Ureter (tissue), 1 donor: ENCODE data around the gene F10. TPM values are rescaled to one million over a fixed set of nuclear protein-coding genes. Genes with fewer than 3 reads are reported as not detected.
"Not testable (repeated sequence)": the region's sequence is repeated elsewhere in the genome, so short reads cannot be mapped to it uniquely, and the experiment has no call there.

Source experiments
- DNase-seq: peaks from one replicate; pipeline ENCODE4 v3.0.0-alpha.2; 2020; ENCODE audit warnings: low spot score
- total RNA-seq: library from RNA; stranded (reverse); gene quantifications from one replicate; pipeline ENCODE4 v1.2.4, GENCODE V29; 2023
- donor health status: DM: yes; HTN: yes; CAD: no.

F10 gene
- 9.4 TPM for total RNA-seq

- DNase-seq: peak; percentile 78
Observed at GRCh38 chr13:113122550-113123225, at the start of gene F10. Gene F10, plus strand, starts transcription at chr13:113122799. Its CDS starts 57 bp downstream, at chr13:113122856.

GRCh38 chr13:113073942-113074341 is 48.7 kb upstream of the F10 start:
- DNase-seq: no peak

- no peak for DNase-seq
Observed at GRCh38 chr13:113074401-113074800, 48.2 kb upstream of the F10 start.

GRCh38 chr13:113074876-113075275 is 47.7 kb upstream of the F10 start:
- DNase-seq: no peak

GRCh38 chr13:113075711-113076110 is 46.9 kb upstream of the F10 start:
- DNase-seq: no peak

GRCh38 chr13:113076681-113077401 is 45.8 kb upstream of the F10 start:
- no peak for DNase-seq

DNA sequence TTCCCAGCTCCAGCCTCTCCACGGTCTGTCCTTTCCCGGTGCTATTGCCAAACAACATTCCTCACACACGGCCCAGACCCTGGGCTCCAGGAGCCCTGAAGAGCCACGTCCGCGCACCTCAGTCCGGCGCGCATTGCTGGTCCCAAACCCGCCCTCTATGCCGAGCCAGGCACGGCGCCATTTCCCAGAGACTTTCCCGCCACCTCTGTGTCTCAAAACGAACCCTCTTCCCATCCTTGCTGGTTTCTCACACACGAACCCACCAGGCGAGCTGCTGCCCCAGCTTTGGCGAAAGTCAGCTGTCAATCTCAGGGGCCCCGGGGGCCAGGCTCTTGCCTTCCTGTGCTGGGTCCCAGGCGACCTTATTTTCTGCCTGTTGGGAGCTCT is 45.0 kb upstream of the F10 start:
- DNase-seq: no peak

DNA sequence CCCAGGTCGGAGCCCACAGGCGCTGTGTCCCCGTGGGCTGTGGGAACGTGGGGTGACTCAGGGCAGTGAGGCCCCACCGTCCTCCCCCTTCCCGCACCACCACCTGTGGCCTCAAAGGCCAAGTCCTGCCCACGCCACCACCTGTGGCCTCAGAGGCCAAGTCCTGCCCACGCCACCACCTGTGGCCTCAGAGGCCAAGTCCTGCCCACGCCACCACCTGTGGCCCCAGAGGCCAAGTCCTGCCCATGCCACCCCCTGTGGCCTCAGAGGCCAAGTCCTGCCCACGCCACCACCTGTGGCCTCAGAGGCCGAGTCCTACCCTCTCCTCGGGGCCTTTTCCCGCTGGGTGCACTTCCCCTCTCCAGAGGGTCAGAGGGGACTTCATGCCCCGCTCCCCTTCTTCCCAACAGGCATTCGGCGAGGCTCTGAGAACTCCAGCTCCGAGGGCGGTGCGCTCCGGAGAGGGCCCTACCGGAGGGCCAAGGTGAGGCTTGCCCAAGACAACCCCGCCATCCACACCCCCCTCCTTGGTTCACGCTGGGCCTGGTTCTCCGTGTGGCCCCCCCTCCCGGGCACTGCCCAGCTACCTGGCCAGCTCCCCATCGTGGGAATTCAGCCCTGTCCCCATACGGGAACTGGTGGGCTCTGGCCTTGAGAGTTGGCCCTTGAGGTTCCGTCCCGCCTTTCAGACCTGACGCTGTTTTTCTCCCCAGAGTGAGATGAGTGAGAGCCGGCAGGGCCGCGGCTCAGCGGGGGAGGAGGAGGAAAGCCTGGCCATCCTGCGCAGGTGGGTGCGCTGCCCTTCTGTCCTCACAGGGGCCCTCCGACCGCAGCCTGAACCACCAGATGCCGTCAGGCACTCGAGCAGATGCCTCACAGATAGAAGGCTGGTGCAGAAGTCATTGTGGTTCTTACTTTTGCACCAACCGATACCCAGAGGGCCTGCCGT is 44.4 kb upstream of the F10 start:
- DNase-seq: no peak

- no peak for DNase-seq
Observed at GRCh38 chr13:113078902-113079780, 43.5 kb upstream of the F10 start.

- not testable (repeated sequence) for DNase-seq
Observed at GRCh38 chr13:113079781-113080080, 42.9 kb upstream of the F10 start.

GRCh38 chr13:113080361-113080831 is 42.2 kb upstream of the F10 start:
- no peak for DNase-seq

GRCh38 chr13:113080901-113081521 is 41.6 kb upstream of the F10 start:
- no peak for DNase-seq

- no peak for DNase-seq
Observed at GRCh38 chr13:113082198-113083021, 40.2 kb upstream of the F10 start.

DNA sequence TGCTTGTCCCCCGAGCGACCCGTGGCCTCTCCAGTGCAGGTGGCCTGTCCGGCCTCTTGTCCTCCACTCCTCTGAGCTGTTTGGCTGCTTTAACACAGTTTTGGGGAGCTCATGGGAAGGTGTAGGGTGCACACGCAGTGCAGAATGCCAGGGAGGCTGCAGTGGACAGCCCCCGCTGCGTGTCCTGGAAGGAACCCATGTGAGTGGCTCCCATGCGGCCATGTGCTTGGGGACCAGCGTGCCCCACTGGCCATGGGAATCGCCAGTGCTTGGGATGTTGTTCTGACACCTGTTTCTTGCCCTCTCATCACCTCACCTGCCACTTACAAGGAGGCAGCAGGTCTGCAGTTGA is 39.6 kb upstream of the F10 start:
- no peak for DNase-seq

- DNase-seq: no peak
Observed at GRCh38 chr13:113083402-113084061, 39.1 kb upstream of the F10 start.

DNA sequence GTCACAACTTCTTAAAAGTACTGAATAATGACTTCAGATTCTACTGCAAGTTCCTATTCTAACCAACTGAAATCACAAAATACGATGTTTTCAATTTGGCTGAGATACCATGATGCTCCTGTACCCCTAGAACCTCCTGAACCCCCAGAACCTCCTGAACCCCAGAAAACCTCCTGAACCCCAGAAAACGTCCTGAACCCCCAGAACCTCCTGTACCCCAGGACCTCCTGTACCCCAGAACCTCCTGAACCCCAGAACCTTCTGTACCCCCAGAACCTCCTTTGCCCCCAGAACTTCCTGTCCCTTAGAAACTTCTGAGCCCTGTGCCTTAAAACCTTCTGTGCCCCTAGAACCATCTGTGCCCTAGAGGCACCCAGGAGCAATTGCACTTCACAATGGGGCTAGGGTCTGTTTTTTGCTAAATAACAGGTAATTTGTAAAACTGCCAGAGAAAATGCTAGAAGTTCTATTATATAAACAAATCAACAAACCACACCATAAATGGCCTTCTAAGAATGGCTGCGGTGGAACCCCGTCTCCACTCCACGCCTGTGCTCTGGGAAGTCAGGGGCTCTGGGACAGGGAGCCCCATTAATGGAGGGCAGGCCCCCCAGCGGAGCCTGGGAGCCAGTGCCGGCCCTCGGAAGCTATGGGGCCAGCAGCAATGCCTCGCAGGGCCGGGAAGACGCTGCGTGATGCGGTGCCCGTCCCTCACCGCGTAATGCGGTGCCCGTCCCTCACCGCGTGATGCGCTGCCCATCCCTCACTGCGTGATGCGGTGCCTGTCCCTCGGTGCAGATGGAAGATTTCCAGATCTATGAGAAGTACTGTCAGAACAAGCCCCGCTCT is 38.3 kb upstream of the F10 start:
- DNase-seq: no peak

- no peak for DNase-seq
Observed at GRCh38 chr13:113084943-113085540, 37.6 kb upstream of the F10 start.
